ENCODE results near the gene TTYH2. TPM values are rescaled to one million over a fixed set of nuclear protein-coding genes. Genes with fewer than 3 reads are reported as not detected.

The TTYH2 gene
- total and polyA plus RNA-seq, 2 of the 4 experiments (the other 2 are of a cell fraction): 2.3 to 6.8 TPM

- no peak overlapping the region for H3K14ac ChIP-seq (replicated peaks; ENCODE audit: low read depth, low read length)
- no peak overlapping the region for H2AFZ ChIP-seq (replicated peaks; ENCODE audit: low read length, poor library complexity)
- ATAC-seq (ENCODE audit: low read depth): no peak
- H3K4me3 ChIP-seq (ENCODE audit: insufficient read depth, low read depth, low read length): no peak overlapping the region
- H4K5ac ChIP-seq (ENCODE audit: low read depth, low read length): no peak overlapping the region
- no peaks in the 10 kb centered on the region for H3K79me1 ChIP-seq (ENCODE audit: low read depth in 1 of 2, low read length in 2 of 2)
- no peak overlapping the region for H2AK9ac ChIP-seq (replicated peaks; ENCODE audit: low read depth, low read length, poor library complexity)
- CTCF ChIA-PET: no interaction called here
- H2BK20ac ChIP-seq (ENCODE audit: low read depth, low read length): no peak overlapping the region
- no peak overlapping the region for H3K56ac ChIP-seq (ENCODE audit: extremely low read depth, insufficient read depth, low read length)
- H3K27ac ChIP-seq (ENCODE audit: insufficient read depth, low read length): no peak overlapping the region
- intact Hi-C loops (cut with micrococcal nuclease) (no loop called here), in situ Hi-C loops (cut with MboI; ENCODE audit: low sequenced_read_pairs) (loop anchor here (25.0 kb wide), 1 partner anchor 921 kb away; the partner anchor contains the start of gene CPSF4L), dilution Hi-C loops (cut with HindIII; ENCODE audit: low sequenced_read_pairs, unreplicated experiment) (no loop called here)
- no peak overlapping the region for H3K4me2 ChIP-seq (ENCODE audit: low read depth, low read length)
- no peaks in the 10 kb centered on the region; the same call in 1 of the 2 replicates for H3K27me3 ChIP-seq (ENCODE audit: control insufficient read depth, insufficient read depth, low read length)
- no CpG with 5 or more reads among the region's 9 CpGs for WGBS, 2 experiments (ENCODE audit: extremely low coverage in 2 of 2, insufficient read length in 1 of 2)
- POLR2A ChIA-PET (ENCODE audit: unreplicated experiment): no interaction called here
- no peak overlapping the region for H2BK15ac ChIP-seq (ENCODE audit: low read depth, low read length)
- H3K9me3 ChIP-seq (ENCODE audit: control insufficient read depth, insufficient read depth, low read length): no peaks in the 10 kb centered on the region
- H3K36me3 ChIP-seq (ENCODE audit: control insufficient read depth, insufficient read depth, low read length): no peaks in the 10 kb centered on the region
- H4K20me1 ChIP-seq (ENCODE audit: insufficient read depth, low read length): no peaks in the 10 kb centered on the region
- H3K9me1 ChIP-seq (ENCODE audit: insufficient read depth, low read length): no peaks in the 10 kb centered on the region
- BruUV-seq (replicated peaks): no TSS peak
- no peak overlapping the region for H2BK5ac ChIP-seq (ENCODE audit: low read depth, low read length, poor library complexity, severe bottlenecking)
- no peaks in the 10 kb centered on the region for H3K4me1 ChIP-seq (ENCODE audit: control insufficient read depth, insufficient read depth, low read length)
- no peak overlapping the region for H2AK5ac ChIP-seq (ENCODE audit: low read depth, low read length)
- H3K23ac ChIP-seq (ENCODE audit: low read depth, low read length): no peak overlapping the region
- no peak for DNase-seq
- no peak for TF ChIP-seq RCOR1 (IDR thresholded peaks at IDR 0.05; ENCODE audit: insufficient replicate concordance, low read length)
- no peak for TF ChIP-seq RAD21 (IDR thresholded peaks at IDR 0.05; ENCODE audit: low read length)
- no peak for TF ChIP-seq MAFK (IDR thresholded peaks at IDR 0.05; ENCODE audit: low read depth, low read length)
- no peak for TF ChIP-seq FOS (IDR thresholded peaks at IDR 0.05; ENCODE audit: low read depth, low read length)
- TF ChIP-seq MXI1 (IDR thresholded peaks at IDR 0.05; ENCODE audit: borderline replicate concordance, low read depth, low read length): no peak
- no peak for TF ChIP-seq ELK1 (IDR thresholded peaks at IDR 0.05; ENCODE audit: borderline replicate concordance, low read depth, low read length)
- TF ChIP-seq CTCF (conservative IDR thresholded peaks at IDR 0.05; ENCODE audit: low read depth, low read length): no peak
- TF ChIP-seq SMC3 (IDR thresholded peaks at IDR 0.05; ENCODE audit: low read depth, low read length): no peak
- TF ChIP-seq RFX5 (IDR thresholded peaks at IDR 0.05; ENCODE audit: low read depth, low read length): no peak
- TF ChIP-seq, protein P1, sequence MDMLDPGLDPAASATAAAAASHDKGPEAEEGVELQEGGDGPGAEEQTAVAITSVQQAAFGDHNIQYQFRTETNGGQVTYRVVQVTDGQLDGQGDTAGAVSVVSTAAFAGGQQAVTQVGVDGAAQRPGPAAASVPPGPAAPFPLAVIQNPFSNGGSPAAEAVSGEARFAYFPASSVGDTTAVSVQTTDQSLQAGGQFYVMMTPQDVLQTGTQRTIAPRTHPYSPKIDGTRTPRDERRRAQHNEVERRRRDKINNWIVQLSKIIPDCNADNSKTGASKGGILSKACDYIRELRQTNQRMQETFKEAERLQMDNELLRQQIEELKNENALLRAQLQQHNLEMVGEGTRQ (IDR thresholded peaks at IDR 0.05; ENCODE audit: low read depth, low read length): no peak
- TF ChIP-seq CEBPB (IDR thresholded peaks at IDR 0.05; ENCODE audit: low read depth, low read length): no peak
- no peak for TF ChIP-seq MAZ (IDR thresholded peaks at IDR 0.05; ENCODE audit: borderline replicate concordance, low read depth, low read length)
- TF ChIP-seq CHD1 (IDR thresholded peaks at IDR 0.05; ENCODE audit: low read depth, low read length): no peak
- TF ChIP-seq POLR2A (IDR thresholded peaks at IDR 0.05; ENCODE audit: low read depth, low read length): no peak
- TF ChIP-seq NFE2L2 (IDR thresholded peaks at IDR 0.05; ENCODE audit: low read depth, low read length): no peak
- TF ChIP-seq BHLHE40 (IDR thresholded peaks at IDR 0.05; ENCODE audit: low read depth, low read length): no peak
- H4K91ac ChIP-seq (ENCODE audit: insufficient read depth, low read depth, low read length): no peak overlapping the region
- no peak overlapping the region for H4K8ac ChIP-seq (ENCODE audit: low read depth in 2 of 2, low read length in 2 of 2)
- no peak overlapping the region for H2BK120ac ChIP-seq (ENCODE audit: low read depth, low read length)
- H3K18ac ChIP-seq (ENCODE audit: low read depth, low read length): no peak overlapping the region
- H3K9ac ChIP-seq (ENCODE audit: low read depth, low read length): no peak overlapping the region
- H3K4ac ChIP-seq (ENCODE audit: low read depth, low read length): no peak overlapping the region
Observed at GRCh38 chr17:74183411-74183810, 30.0 kb upstream of the TTYH2 start.
